Measurements from ENCODE around the gene BRD9.

Gene BRD9

DNA sequence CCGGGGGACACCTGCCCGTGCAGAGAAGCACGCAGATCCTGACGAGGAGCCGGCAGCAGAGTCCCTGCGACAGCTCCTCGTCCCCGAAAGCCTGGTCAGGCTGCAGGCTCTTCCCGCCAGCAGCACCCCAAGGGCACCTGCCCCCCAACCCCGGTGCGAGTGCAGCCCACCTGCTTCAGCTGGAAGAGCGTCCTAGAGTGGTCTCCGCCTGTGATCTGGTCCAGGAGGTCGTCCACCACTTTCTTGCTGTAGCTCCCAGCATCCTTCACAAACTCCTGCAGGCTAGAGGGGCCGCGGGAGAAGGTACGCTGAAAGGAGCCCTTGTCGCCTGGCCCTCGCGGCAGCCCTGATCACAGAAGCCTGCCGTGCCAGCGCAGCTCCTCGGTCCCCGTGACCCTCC is 16.7 kb downstream of the BRD9 start:
- Histone ChIP-seq H3K4me2 (no peak overlapping the region), H3K9ac (no peak overlapping the region), H3K4me3 (IDR thresholded peaks at IDR 0.05; ENCODE audit: insufficient read depth, low read depth, low read length) (no peak overlapping the region), H3K27me3 (ENCODE audit: insufficient read depth, low read depth) (no peaks in the 10 kb centered on the region), H4K20me1 (ENCODE audit: insufficient read depth) (no peaks in the 10 kb centered on the region), H3K79me2 (ENCODE audit: insufficient read depth, low read depth) (no peaks in the 10 kb centered on the region), H3K36me3 (ENCODE audit: insufficient read depth) (peaks cover 5% of the 10 kb centered on the region; the same call in 1 of the 2 replicates), H3K4me1 (ENCODE audit: low read depth, poor library complexity, severe bottlenecking) (no peaks in the 10 kb centered on the region), H2AFZ (ENCODE audit: low read depth) (no peak overlapping the region), H3K27ac (no peak overlapping the region)
- TF ChIP-seq, protein P1, sequence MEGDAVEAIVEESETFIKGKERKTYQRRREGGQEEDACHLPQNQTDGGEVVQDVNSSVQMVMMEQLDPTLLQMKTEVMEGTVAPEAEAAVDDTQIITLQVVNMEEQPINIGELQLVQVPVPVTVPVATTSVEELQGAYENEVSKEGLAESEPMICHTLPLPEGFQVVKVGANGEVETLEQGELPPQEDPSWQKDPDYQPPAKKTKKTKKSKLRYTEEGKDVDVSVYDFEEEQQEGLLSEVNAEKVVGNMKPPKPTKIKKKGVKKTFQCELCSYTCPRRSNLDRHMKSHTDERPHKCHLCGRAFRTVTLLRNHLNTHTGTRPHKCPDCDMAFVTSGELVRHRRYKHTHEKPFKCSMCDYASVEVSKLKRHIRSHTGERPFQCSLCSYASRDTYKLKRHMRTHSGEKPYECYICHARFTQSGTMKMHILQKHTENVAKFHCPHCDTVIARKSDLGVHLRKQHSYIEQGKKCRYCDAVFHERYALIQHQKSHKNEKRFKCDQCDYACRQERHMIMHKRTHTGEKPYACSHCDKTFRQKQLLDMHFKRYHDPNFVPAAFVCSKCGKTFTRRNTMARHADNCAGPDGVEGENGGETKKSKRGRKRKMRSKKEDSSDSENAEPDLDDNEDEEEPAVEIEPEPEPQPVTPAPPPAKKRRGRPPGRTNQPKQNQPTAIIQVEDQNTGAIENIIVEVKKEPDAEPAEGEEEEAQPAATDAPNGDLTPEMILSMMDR (conservative IDR thresholded peaks at IDR 0.05; ENCODE audit: low read depth, low read length), result no peak

GRCh38 chr5:873328-873727 is 19.3 kb downstream of the BRD9 start:
- Histone ChIP-seq H3K27ac (no peak overlapping the region), H3K27me3 (ENCODE audit: insufficient read depth, low read depth) (no peaks in the 10 kb centered on the region), H2AFZ (ENCODE audit: low read depth) (no peak overlapping the region), H3K36me3 (ENCODE audit: insufficient read depth) (peaks cover 14% of the 10 kb centered on the region; the same call in 1 of the 2 replicates), H3K4me1 (ENCODE audit: low read depth, poor library complexity, severe bottlenecking) (no peaks in the 10 kb centered on the region), H3K4me2 (no peak overlapping the region), H3K9ac (no peak overlapping the region), H3K4me3 (IDR thresholded peaks at IDR 0.05; ENCODE audit: insufficient read depth, low read depth, low read length) (no peak overlapping the region), H3K79me2 (ENCODE audit: insufficient read depth, low read depth) (no peaks in the 10 kb centered on the region), H4K20me1 (ENCODE audit: insufficient read depth) (no peaks in the 10 kb centered on the region)
- TF ChIP-seq, protein P1 (conservative IDR thresholded peaks at IDR 0.05; ENCODE audit: low read depth, low read length), result no peak

- Histone ChIP-seq H3K79me2 (ENCODE audit: insufficient read depth, low read depth) (no peaks in the 10 kb centered on the region), H3K4me2 (no peak overlapping the region), H3K27me3 (ENCODE audit: insufficient read depth, low read depth) (no peaks in the 10 kb centered on the region), H4K20me1 (ENCODE audit: insufficient read depth) (no peaks in the 10 kb centered on the region), H3K4me1 (ENCODE audit: low read depth, poor library complexity, severe bottlenecking) (no peaks in the 10 kb centered on the region), H3K9ac (no peak overlapping the region), H3K4me3 (IDR thresholded peaks at IDR 0.05; ENCODE audit: insufficient read depth, low read depth, low read length) (no peak overlapping the region), H3K27ac (no peak overlapping the region), H2AFZ (ENCODE audit: low read depth) (no peak overlapping the region), H3K36me3 (ENCODE audit: insufficient read depth) (peaks cover 17% of the 10 kb centered on the region; the same call in 1 of the 2 replicates)
- TF ChIP-seq, protein P1 (conservative IDR thresholded peaks at IDR 0.05; ENCODE audit: low read depth, low read length), result no peak
These were observed 20.3 kb downstream of the BRD9 start for GRCh38 chr5:872301-872700.

DNA sequence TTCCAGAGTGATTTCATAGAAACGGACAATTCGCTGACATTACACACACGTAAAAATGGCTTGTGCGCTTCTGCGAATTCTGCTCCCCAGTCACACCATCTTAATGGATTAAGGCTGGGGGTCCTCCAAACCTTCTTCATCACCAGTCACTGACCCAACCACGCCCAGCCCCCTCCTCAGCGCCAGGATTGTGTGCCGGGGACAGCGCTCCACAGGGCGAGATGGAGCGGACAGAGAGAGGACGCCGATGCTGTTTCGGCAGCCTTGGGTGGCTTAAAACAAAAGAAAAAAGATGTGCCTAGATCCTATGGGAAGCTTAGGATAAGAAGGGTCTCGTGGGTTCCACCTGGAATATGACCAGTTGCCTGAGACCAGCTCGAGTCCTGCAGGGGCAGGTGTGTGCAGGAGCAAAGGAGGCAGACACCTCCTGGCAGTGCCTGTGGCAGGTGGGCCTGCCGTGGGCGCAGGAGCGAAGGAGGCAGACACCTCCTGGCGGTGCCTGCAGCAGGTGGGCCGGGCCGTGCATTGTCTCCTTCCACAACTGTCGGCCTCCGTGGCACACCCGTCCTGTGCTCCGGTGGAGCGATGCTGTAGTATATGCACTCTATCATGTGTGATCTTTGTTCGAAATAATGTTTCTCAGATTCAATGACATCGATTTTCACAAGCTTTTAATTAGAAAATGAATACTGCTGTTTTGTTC is 20.9 kb downstream of the BRD9 start:
- Histone ChIP-seq H3K27me3 (ENCODE audit: insufficient read depth, low read depth) (no peaks in the 10 kb centered on the region), H3K4me2 (no peak overlapping the region), H4K20me1 (ENCODE audit: insufficient read depth) (no peaks in the 10 kb centered on the region), H3K36me3 (ENCODE audit: insufficient read depth) (peaks cover 17% of the 10 kb centered on the region; the same call in 1 of the 2 replicates), H3K79me2 (ENCODE audit: insufficient read depth, low read depth) (no peaks in the 10 kb centered on the region), H3K9ac (no peak overlapping the region), H2AFZ (ENCODE audit: low read depth) (no peak overlapping the region), H3K4me1 (ENCODE audit: low read depth, poor library complexity, severe bottlenecking) (no peaks in the 10 kb centered on the region), H3K4me3 (IDR thresholded peaks at IDR 0.05; ENCODE audit: insufficient read depth, low read depth, low read length) (no peak overlapping the region), H3K27ac (no peak overlapping the region)
- TF ChIP-seq, protein P1 (conservative IDR thresholded peaks at IDR 0.05; ENCODE audit: low read depth, low read length), result no peak

Data from KMS-11 (cell line).